OCI-LY3 (cell line): ENCODE measurements around the gene SYTL3.

Experiments
- EZH2phosphoT487 ChIP-seq: fragments of 200-600 bp; shearing (Covaris generic); IDR thresholded peaks from 2 replicates; pipeline ENCODE4 v1.6.1; 2018; ENCODE audit warnings: antibody characterized with exemption, mixed run types, low read depth
- TF ChIP-seq, protein P1 (sequence below): fragments of 200-600, 300-600 bp; sonication (generic); IDR thresholded peaks from 2 replicates; pipeline ENCODE4 v1.5.1; 2014; ENCODE audit warnings: antibody characterized with exemption, low read length, low read depth

DNA sequence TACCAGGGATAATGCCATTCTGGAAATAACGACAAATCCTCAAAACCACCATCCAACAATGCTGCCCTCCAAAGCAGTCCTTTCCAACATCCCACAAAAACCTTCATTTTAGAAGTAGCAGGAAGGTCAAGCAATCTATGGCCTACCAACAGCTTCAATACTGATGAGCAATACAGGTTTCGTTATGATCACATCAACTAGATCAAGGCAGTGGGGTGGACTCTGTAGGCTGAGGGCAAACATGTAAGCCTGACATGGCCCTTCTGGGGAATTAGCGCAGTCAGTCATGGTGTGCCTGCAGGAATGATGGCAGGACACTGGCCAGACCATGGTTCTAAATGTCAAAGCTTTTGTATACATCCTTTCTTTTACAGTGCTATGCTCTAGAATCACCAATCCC lies 127.7 kb downstream of the SYTL3 start:
- TF ChIP-seq, protein P1, sequence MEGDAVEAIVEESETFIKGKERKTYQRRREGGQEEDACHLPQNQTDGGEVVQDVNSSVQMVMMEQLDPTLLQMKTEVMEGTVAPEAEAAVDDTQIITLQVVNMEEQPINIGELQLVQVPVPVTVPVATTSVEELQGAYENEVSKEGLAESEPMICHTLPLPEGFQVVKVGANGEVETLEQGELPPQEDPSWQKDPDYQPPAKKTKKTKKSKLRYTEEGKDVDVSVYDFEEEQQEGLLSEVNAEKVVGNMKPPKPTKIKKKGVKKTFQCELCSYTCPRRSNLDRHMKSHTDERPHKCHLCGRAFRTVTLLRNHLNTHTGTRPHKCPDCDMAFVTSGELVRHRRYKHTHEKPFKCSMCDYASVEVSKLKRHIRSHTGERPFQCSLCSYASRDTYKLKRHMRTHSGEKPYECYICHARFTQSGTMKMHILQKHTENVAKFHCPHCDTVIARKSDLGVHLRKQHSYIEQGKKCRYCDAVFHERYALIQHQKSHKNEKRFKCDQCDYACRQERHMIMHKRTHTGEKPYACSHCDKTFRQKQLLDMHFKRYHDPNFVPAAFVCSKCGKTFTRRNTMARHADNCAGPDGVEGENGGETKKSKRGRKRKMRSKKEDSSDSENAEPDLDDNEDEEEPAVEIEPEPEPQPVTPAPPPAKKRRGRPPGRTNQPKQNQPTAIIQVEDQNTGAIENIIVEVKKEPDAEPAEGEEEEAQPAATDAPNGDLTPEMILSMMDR, result no peak
- no peak for TF ChIP-seq EZH2phosphoT487
